ENCODE data around the gene TOM1. TPM values are rescaled to one million over a fixed set of nuclear protein-coding genes. Genes with fewer than 3 reads are reported as not detected.

TOM1 gene
- total RNA-seq, 3 donors from 2014 or later: 20.5 to 24.7 (median 23.0) TPM

DNA sequence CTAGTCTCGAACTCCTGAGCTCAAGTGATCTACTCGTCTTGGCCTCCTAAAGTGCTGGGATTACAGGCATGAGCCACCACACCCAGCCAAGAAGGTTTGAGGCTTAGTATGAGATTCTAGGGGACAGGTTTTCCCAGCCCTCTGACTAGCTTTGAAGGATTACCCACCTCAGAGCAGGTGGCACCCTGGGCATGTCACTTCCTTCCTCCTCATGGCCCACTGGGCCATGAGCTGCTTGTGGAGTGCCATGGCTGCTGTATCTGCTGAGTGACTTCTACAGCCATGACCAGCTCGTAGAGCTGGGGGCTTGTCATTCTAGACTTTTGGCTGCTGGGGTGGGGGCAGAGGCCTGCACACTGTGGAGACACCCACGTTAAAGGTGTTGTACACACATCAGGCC lies 25.1 kb downstream of the TOM1 start:
- peaks cover 11% of the 10 kb centered on the region for H3K4me1 Mint-ChIP-seq (ENCODE audit: low read depth)
- peaks cover 30% of the 10 kb centered on the region for H3K36me3 Mint-ChIP-seq (ENCODE audit: insufficient read depth)
- no peak overlapping the region for H3K4me3 Mint-ChIP-seq
- DNase-seq: no peak
- H3K9me3 Mint-ChIP-seq: no peaks in the 10 kb centered on the region
- H3K27me3 Mint-ChIP-seq (ENCODE audit: low read depth): no peaks in the 10 kb centered on the region
- ATAC-seq: no peak

GRCh38 chr22:35325209-35325608 lies 25.5 kb downstream of the TOM1 start:
- no peak overlapping the region for H3K4me3 Mint-ChIP-seq

DNA sequence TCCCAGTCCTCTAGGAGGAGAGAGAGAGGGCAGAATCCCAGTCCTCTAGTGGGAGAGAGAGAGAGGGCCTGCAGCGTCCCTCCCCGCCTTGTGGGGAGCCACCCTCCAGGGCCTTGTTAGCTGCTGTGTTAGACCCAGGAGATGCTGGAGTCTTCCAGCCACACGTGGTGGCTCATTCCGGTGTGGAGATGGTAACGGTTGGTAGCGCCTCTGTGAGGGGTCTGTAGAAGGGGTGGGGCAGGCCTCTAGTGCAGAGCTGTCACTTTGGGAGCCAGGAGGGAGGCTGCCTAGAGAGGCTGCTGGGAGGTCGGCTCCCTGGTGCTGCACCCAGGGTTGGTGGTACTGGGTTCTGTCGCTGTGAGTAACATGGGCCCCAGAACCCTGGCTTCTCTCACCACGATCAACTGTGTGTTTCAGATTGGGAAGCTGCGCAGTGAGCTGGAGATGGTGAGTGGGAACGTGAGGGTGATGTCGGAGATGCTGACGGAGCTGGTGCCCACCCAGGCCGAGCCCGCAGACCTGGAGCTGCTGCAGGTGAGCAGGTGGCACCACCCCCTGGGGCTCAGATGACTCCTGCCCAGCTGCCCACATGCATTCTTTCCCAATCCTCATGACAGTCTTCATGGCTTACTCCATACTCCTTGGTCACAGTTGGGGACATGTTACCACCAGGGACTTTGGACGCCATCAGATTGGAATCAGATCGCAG lies 27.3 kb downstream of the TOM1 start:
- no peak overlapping the region for H3K4me3 Mint-ChIP-seq
- H3K36me3 Mint-ChIP-seq (ENCODE audit: insufficient read depth): peaks cover 32% of the 10 kb centered on the region
- no peaks in the 10 kb centered on the region for H3K27me3 Mint-ChIP-seq (ENCODE audit: low read depth)
- DNase-seq (no peak), ATAC-seq (no peak)
- no peaks in the 10 kb centered on the region for H3K9me3 Mint-ChIP-seq
- H3K4me1 Mint-ChIP-seq (ENCODE audit: low read depth): peaks cover 27% of the 10 kb centered on the region

More at GRCh38 chr22:35325209-35325608, 25.5 kb downstream of the TOM1 start:
- peaks cover 16% of the 10 kb centered on the region for H3K4me1 Mint-ChIP-seq (ENCODE audit: low read depth)
- no peaks in the 10 kb centered on the region for H3K27me3 Mint-ChIP-seq (ENCODE audit: low read depth)
- DNase-seq (no peak), ATAC-seq (no peak)
- no peaks in the 10 kb centered on the region for H3K9me3 Mint-ChIP-seq
- peaks cover 31% of the 10 kb centered on the region for H3K36me3 Mint-ChIP-seq (ENCODE audit: insufficient read depth)

GRCh38 chr22:35327690-35328471 lies 28.2 kb downstream of the TOM1 start:
- H3K9me3 Mint-ChIP-seq: no peaks in the 10 kb centered on the region
- DNase-seq (no peak), ATAC-seq (no peak)
- H3K4me3 Mint-ChIP-seq: no peak overlapping the region
- H3K4me1 Mint-ChIP-seq (ENCODE audit: low read depth): peaks cover 27% of the 10 kb centered on the region
- peaks cover 38% of the 10 kb centered on the region for H3K36me3 Mint-ChIP-seq (ENCODE audit: insufficient read depth)
- no peaks in the 10 kb centered on the region for H3K27me3 Mint-ChIP-seq (ENCODE audit: low read depth)

DNA sequence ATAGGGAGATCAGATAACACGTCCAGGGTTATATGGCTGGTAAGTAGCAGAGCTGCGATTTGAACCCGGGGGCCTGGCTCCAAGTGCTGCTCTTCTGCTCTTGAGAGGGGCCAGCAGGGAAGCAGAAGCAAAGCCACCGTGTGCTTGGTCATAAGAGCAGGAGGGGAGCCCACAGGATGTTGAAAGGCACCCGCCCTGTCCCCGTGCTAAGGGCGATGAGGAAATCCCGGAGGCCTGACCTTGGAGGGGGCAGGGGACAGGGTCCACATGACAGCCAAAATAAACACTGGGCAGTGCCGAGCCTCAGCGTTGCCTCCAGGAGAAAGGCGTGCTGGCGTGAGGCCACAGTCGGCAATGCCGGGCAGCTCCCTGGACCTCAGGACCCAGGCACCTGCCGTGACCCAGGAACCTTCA lies 28.8 kb downstream of the TOM1 start:
- no peak for DNase-seq
- peaks cover 35% of the 10 kb centered on the region for H3K36me3 Mint-ChIP-seq (ENCODE audit: insufficient read depth)

DNA sequence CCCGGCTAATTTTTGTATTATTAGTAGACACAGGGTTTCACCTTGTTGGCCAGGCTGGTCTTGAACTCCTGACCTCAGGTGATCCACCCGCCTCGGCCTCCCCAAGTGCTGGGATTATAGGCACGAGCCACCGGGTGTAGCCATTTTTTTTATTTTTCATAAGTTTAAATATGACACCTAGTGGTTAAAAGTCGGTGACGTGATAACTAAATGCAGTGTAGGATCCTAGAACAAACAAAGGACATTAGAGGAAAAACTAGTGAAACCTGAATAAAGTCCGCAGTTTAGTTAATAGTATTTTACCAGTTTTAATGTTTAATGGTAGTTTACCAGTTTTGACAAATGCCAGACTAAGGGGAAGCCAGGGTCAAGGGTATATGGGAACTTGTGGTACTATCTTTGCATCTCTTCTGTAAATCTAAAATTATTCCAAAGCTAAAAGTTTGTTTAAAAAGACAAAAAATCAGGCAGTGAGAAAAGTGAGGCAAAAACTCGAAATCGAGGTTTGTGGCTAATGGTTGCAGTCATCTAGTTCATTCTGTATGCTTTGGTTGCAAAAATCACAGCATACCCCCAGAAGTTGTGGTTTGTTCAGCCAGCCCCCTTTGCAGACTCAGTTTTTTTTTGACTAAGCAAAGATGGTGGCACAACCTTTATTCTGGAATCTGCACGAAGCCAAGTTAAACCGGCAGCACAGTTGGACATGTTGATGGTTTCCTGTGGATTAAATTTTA lies 29.6 kb downstream of the TOM1 start:
- Mint-ChIP-seq H3K36me3 (ENCODE audit: insufficient read depth) (peaks cover 34% of the 10 kb centered on the region), H3K4me1 (ENCODE audit: low read depth) (peaks cover 34% of the 10 kb centered on the region), H3K9me3 (no peaks in the 10 kb centered on the region), H3K4me3 (peak overlapping the region; percentile 33), H3K27me3 (ENCODE audit: low read depth) (no peaks in the 10 kb centered on the region)
- ATAC-seq: no peak
- DNase-seq: no peak

More for the DNA sequence above, 28.8 kb downstream of the TOM1 start:
- Mint-ChIP-seq H3K9me3 (no peaks in the 10 kb centered on the region), H3K4me3 (no peak overlapping the region), H3K27me3 (ENCODE audit: low read depth) (no peaks in the 10 kb centered on the region), H3K4me1 (ENCODE audit: low read depth) (peaks cover 27% of the 10 kb centered on the region)
- no peak for ATAC-seq

- Mint-ChIP-seq H3K9me3 (no peaks in the 10 kb centered on the region), H3K36me3 (ENCODE audit: insufficient read depth) (peaks cover 26% of the 10 kb centered on the region), H3K27me3 (ENCODE audit: low read depth) (no peaks in the 10 kb centered on the region), H3K4me1 (ENCODE audit: low read depth) (peaks cover 38% of the 10 kb centered on the region), H3K4me3 (peak overlapping the region; percentile 80)
- peak; percentile 35 for DNase-seq
- ATAC-seq: peak; percentile 69 to 71
Observed at GRCh38 chr22:35330258-35330861, 30.7 kb downstream of the TOM1 start.

GRCh38 chr22:35332278-35332677 lies 32.6 kb downstream of the TOM1 start:
- H3K4me1 Mint-ChIP-seq (ENCODE audit: low read depth): peaks cover 42% of the 10 kb centered on the region
- no peaks in the 10 kb centered on the region for H3K27me3 Mint-ChIP-seq (ENCODE audit: low read depth)
- H3K9me3 Mint-ChIP-seq: no peaks in the 10 kb centered on the region
- no peak for DNase-seq
- ATAC-seq: no peak
- peaks cover 18% of the 10 kb centered on the region for H3K36me3 Mint-ChIP-seq (ENCODE audit: insufficient read depth)
- H3K4me3 Mint-ChIP-seq: no peak overlapping the region

DNA sequence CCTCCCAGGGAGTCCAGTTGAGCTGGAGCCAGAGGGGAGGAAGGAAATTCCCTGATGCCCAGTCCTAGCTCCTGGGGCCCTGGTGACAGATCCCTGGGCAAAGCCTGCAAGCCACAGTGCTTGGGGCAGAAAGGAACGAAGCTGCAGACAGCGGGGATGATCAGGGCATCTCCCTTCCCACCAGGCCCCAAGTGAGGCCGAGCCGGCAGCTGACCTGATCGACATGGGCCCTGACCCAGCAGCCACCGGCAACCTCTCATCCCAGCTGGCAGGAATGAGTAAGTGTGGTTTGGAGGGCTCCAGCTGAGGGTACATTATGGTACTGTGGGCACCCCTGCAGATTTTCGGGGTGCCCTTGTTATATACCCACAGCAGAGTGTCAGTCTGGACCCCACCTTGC lies 33.5 kb downstream of the TOM1 start:
- Mint-ChIP-seq H3K27me3 (ENCODE audit: low read depth) (no peaks in the 10 kb centered on the region), H3K4me3 (no peak overlapping the region), H3K36me3 (ENCODE audit: insufficient read depth) (peaks cover 22% of the 10 kb centered on the region), H3K4me1 (ENCODE audit: low read depth) (peaks cover 39% of the 10 kb centered on the region), H3K9me3 (no peaks in the 10 kb centered on the region)
- ATAC-seq: no peak
- DNase-seq: no peak

- Mint-ChIP-seq H3K9me3 (no peaks in the 10 kb centered on the region), H3K36me3 (ENCODE audit: insufficient read depth) (peaks cover 22% of the 10 kb centered on the region), H3K27me3 (ENCODE audit: low read depth) (no peaks in the 10 kb centered on the region), H3K4me1 (ENCODE audit: low read depth) (peaks cover 38% of the 10 kb centered on the region), H3K4me3 (no peak overlapping the region)
- ATAC-seq: peak; percentile 23 to 51
- no peak for DNase-seq
Observed at GRCh38 chr22:35334004-35334403, 34.3 kb downstream of the TOM1 start.

DNA sequence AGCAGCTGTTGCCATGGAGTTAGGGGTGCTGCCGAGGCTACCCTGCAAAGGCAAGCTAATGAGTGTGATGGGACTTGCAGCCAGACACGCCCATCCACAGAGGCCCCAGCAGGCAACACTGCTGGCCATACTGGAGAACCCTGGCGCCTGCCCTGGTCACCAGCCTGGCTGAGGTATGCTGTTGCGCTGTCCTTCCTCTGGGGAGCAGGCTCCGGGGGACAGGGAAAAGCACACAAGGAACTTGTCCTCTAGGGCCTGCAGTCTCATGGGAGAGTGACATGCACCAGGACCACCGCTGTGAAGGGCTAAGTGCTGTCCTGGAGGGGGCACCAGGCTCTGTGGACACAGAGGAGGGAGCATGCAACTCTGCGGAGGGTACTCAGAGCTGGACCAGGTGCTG lies 35.8 kb downstream of the TOM1 start:
- no peak for DNase-seq
- Mint-ChIP-seq H3K4me3 (no peak overlapping the region), H3K36me3 (ENCODE audit: insufficient read depth) (peaks cover 24% of the 10 kb centered on the region), H3K27me3 (ENCODE audit: low read depth) (no peaks in the 10 kb centered on the region), H3K4me1 (ENCODE audit: low read depth) (peaks cover 24% of the 10 kb centered on the region), H3K9me3 (no peaks in the 10 kb centered on the region)
- ATAC-seq: no peak

DNA sequence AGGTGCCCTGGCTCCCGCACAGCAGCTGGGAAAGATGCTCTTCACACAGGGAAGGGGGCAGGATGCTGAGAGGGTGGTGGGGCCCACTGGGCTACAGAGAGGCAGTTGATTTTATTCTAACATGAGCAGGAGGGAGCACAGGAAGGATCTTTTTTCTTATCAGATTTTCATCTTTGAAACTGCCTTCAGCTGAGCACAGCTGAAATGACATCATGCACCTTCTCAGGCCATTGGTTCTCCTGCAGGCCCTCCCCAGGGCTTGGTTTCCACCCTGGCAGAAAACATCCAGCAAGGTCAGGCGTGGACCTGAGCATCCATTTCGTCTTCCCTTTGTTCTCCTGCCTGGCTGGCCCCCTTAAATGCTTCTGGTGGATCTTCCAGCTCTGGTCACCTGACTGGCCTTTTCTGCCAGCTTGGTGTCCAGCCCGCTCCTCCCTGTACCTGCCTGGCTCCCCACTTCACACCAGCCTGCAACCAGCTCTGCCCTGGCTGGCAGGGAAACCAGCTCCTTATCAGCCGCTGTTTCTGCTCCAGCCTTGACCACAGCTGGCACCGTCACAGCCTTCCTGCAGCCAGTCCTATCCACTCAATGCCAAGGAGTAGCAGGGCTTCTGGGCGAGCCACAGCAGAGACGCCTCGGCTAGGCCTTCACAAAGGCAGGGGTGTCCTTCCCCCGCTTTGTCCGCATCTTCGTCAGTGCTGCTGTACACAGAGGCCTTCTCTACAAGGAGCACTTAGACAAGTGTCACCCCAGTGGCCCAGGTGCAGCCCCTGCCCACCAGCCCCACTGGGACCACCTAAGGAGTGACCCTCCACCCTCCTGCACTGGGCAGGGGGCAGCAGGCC lies 36.5 kb downstream of the TOM1 start:
- peaks cover 26% of the 10 kb centered on the region for H3K36me3 Mint-ChIP-seq (ENCODE audit: insufficient read depth)
- no peaks in the 10 kb centered on the region for H3K27me3 Mint-ChIP-seq (ENCODE audit: low read depth)
- ATAC-seq (no peak), DNase-seq (no peak)
- H3K4me1 Mint-ChIP-seq (ENCODE audit: low read depth): peaks cover 17% of the 10 kb centered on the region
- no peak overlapping the region for H3K4me3 Mint-ChIP-seq
- H3K9me3 Mint-ChIP-seq: no peaks in the 10 kb centered on the region

DNA sequence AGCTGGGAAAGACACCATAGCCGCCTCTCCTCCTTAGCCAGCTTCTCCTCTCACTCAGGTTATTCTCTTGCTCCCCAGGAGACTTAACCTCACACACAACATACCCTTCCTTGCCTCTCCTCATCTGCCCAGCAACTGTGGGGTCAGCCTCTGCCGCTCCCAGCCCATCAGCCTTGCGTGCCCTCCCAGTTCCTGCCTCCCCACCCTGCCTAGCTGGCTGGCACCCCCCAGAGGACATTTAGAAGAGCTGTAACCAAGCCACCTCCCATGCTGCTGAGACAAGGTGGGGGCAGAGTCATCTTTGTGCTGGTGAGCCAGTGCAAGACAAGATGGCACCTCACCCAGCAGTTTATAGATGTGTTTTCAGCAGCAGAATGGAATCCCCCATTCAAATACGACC lies 38.2 kb downstream of the TOM1 start:
- H3K27me3 Mint-ChIP-seq (ENCODE audit: low read depth): no peaks in the 10 kb centered on the region
- H3K9me3 Mint-ChIP-seq: no peaks in the 10 kb centered on the region
- ATAC-seq (peak in 1 of 2 donors; percentile 38), DNase-seq (no peak)
- peaks cover 15% of the 10 kb centered on the region for H3K4me1 Mint-ChIP-seq (ENCODE audit: low read depth)
- H3K4me3 Mint-ChIP-seq: no peak overlapping the region
- H3K36me3 Mint-ChIP-seq (ENCODE audit: insufficient read depth): peaks cover 19% of the 10 kb centered on the region

All from activated T-cell treated with anti-CD3 and anti-CD28 coated beads, Interleukin-2, amount 50 U/mL, for 4 hours (primary cell).